HG03097 (cell line): ENCODE measurements around the gene FRYL.
"Not testable (repeated sequence)": the region's sequence is repeated elsewhere in the genome, so short reads cannot be mapped to it uniquely, and the experiment has no call there.

Source experiments
- ATAC-seq: cut with Tn5 transposase; IDR thresholded peaks from one replicate; pipeline ENCODE4 v1.9.1; 2021; ENCODE audit not compliant: unreplicated experiment, low FRiP score

FRYL gene

DNA sequence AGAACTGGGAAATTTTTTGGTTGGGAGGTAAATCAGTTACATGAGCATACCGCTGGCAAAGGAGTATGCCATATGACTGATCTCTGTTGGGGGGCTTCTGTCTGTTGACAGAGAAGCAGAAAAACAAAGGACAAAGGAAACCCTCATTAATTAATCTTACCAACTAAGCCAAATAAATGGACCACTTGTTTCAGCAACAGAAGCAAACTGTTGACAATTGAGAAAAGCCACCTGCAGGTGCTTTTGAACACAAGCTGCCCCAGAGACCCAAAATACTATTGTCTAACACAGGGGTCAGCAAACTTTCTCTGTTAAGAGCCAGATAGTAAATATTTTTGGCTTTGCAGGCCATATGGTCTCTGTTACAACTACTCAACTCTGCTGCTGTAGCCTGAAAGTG is 7.0 kb upstream of the FRYL start:
- ATAC-seq, result no peak

DNA sequence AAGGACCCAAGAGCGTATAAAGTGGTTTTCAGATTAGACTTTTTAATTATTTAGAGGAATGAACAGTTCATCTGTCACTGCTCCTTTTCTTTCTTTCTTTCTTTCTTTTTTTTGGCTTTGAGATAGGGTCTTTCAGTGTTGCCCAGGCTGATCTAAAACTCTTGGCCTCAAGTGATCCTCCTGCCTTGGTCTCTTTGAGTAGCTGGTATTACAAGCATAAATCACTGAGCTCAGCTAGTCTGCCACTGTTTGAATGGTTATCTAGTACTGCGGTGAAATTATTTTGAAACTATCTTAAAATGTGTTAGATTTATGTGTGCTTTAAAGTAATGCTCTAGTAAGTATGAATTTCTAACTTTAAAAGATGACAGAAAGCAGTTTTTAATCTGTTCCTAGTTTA is 6.5 kb upstream of the FRYL start:
- ATAC-seq, result no peak

GRCh38 chr4:48785302-48785701 is 5.2 kb upstream of the FRYL start:
- no peak for ATAC-seq

GRCh38 chr4:48781968-48782367 is 1.9 kb upstream of the FRYL start:
- no peak for ATAC-seq

- no peak for ATAC-seq
These were observed 761 bp upstream of the FRYL start for GRCh38 chr4:48780865-48781214.

GRCh38 chr4:48779095-48779997 is 733 bp downstream of the FRYL start:
- peak; percentile 34 for ATAC-seq

DNA sequence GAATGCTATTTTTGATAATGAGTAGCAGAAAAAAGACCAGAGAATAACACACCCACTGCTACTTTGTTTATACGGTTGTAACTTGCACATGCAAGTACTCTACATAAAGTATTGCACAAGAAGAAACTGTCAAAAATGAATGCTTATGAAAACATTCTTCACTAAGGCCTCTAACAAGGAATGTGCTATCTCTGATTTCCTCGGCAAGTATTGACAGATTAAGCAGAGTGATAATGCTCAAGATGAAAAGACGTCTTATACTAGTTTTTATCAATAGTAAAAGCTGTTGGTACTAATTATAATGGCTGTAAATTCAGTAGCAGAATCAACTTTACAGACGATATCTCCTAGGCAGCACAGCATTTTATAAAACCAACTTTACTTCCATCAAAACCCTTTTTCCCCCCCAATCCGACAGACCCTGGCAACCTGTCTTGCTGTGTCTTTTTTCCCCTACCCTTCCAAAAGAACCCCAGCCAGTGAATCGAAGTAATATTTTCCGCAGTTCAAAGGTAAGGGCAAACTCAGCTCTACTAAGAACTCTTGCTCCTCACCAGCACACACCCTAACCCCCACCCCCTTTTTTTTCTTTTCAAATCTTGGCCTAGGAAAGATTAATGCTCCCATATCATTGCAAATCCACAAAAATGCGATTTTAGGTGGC is 1.5 kb downstream of the FRYL start:
- no peak for ATAC-seq

GRCh38 chr4:48777739-48778138 is 2.3 kb downstream of the FRYL start:
- ATAC-seq, result no peak

DNA sequence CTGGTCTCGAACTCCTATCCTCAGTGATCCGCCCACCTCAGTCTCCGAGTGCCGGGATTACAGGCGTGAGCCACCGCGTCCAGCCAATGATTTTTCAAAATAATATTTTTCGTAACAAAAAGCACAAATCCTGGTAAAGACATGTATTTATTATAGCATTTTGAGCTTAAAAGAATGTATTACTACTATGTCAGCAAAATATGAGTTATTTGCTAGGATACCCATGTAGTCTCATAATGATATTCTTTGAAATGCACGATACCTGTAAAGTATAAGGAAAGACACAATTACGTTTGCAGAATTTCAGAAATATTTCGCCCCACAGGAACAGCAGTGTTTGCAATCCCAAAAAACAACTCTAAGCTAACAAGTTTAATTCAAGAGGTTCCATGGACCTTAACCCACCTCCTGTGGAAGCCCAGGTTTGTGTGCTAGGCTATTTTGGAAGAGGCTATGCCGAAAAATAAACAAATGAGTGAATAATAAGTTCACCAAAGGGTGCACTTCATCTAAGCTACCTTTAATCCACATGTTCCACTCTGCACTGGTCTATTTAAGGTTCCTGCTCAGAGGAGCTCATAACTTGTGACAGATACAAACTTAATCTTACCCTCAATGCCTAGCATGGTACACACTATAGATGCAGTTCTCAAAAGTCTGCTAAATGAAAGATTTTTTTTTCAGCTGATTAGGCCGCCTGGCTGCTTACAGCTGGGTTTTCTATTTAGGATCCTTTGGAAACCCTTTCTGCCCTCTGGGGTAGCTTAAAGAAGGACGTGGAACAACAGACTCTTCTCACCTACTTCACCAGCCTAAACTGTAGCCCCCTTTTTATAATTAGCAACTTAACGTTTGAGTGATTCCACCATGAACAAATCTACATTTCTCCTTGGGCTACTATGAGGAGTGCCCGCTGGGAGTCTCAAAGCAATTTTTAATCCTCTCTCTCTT is 5.0 kb downstream of the FRYL start:
- ATAC-seq, result no peak

- no peak for ATAC-seq
These were observed 7.5 kb downstream of the FRYL start for GRCh38 chr4:48772556-48772955.

DNA sequence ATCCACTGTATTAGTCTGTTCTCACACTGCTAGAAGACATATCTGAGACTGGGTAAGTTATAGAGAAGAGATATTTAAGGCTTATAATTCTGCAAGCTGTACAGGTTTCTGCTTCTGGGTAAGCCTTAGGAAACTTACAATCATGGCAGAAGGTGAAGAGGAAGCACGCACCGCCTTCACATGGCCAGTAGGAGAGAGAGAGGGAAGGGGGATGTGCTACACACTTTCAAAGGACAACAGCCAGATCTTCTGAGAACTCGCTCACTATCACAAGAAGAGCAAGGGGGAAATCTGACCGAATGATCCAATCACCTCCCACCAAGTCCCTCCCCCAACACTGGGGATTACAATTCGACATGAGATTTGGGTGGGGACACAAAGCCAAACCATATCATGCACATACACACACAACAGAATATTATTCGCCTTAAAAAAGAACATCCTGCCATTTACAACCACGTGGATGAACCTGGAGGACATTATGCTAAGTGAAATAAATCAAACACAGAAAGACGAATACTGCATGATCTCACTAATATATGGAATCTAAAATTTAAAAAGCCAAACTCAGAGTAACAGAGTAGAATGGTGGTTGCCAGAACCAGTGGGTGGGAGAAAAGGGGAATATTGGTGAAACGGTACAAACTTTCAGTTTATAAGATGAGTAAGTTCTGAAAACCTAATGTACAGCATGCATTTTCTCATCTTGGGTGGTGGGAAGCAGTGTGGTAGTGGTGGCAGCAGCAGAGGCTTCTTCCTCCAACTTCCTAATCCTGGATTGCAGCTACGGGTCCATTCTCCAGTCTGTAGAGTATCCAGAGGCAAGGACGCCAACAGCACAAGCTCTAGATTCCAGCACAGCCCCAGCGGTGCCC is 12.8 kb downstream of the FRYL start:
- ATAC-seq, result no peak

GRCh38 chr4:48766131-48766792 is 13.8 kb downstream of the FRYL start:
- ATAC-seq, result no peak

DNA sequence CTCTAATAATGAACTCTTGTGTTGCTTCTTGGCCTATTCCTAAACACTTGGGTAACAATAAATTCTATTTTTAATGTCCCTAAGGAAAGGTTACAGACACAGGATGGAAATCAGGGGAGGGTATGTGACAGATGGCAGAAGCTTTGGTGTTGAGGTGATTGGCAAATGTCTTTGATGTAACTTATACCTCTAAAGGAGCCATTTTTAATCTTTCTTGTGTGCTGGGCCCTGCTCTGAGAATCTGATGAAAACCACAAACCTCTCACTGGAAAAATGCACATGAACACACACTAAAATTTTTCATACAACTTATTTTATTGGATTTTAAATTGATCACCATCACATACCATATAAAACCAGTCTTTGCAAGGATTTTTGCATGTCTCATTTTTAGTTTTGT is 17.7 kb downstream of the FRYL start:
- ATAC-seq, result no peak

- no peak for ATAC-seq
These were observed 18.8 kb downstream of the FRYL start for GRCh38 chr4:48761286-48761685.

DNA sequence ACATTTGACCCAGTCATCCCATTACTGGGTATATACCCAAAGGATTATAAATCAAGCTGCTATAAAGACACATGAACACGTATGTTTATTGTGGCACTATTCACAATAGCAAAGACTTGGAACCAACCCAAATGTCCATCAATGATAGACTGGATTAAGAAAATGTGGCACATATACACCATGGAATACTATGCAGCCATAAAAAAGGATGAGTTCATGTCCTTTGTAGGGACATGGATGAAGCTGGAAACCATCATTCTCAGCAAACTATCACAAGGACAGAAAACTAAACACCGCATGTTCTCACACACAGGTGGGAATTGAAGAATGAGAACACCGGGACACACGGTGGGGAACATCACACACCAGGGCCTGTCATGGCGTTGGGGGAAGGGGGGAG is 21.4 kb downstream of the FRYL start:
- not testable (repeated sequence) for ATAC-seq

DNA sequence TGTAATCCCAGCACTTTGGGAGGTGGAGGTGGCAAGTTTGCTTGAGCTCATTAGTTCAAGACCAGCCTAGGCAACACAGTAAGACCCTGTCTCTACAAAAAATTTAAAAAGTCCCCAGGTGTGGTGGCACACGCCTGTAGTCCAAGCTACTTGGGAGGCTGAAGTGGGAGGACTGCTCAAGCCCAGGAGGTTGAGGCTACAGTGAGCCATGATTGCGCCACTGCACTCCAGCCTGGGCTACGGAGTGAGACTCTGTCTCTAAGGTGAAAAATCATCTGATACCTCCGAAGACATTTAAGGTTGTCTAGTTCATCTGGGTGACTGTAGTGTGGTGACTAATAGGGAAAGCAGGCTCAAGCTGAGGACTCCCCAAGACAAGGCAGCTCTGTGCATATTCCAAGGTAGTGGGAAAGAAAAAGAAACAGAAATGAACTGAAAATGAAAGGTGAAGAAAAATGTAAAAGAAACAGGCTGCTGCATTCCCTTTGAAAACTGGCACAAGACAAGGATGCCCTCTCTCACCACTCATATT is 23.3 kb downstream of the FRYL start:
- ATAC-seq, result no peak

- no peak for ATAC-seq
These were observed 24.8 kb downstream of the FRYL start for GRCh38 chr4:48755281-48755680.

- no peak for ATAC-seq
These were observed 26.9 kb downstream of the FRYL start for GRCh38 chr4:48753159-48753558.

DNA sequence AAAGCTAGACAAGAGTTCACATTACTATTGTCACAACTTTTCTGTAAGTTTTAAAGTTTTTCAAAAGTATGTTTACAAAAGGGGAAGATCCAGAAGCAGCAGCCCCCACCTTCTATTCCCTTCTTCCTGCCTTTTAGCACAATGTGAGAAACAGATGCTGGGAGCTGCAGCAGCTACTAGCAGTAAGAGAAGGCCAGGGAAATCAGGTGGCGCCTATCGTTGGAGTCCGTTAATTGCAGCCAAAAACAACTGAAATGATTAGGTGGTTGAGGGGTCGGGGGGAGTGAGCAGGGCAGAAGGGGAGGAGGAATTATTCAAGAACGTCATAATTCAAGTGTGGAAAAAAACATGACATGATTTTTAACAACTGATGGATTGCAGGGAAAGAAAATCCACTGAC is 27.4 kb downstream of the FRYL start:
- no peak for ATAC-seq
